Activated CD4-positive, alpha-beta T cell treated with anti-CD3 and anti-CD28 coated beads, Interleukin-2, amount 50 U/mL, for 4 hours (primary cell): Measurements from ENCODE around the gene PLOD2.

Experiments
- DNase-seq, 2 experiments: peaks; one replicate each; pipeline ENCODE4 v3.0.0-alpha.2; 2020

The PLOD2 gene

GRCh38 chr3:146092230-146092629, 68.8 kb downstream of the PLOD2 start:
- no peak for DNase-seq

- no peak for DNase-seq
Measured at GRCh38 chr3:146091397-146091796, 69.6 kb downstream of the PLOD2 start.

GRCh38 chr3:146090521-146090920, 70.5 kb downstream of the PLOD2 start:
- no peak for DNase-seq

GRCh38 chr3:146088840-146089239, 72.1 kb downstream of the PLOD2 start:
- DNase-seq: no peak

GRCh38 chr3:146087116-146087515, 73.9 kb downstream of the PLOD2 start:
- DNase-seq: no peak

GRCh38 chr3:146086211-146086610, 74.8 kb downstream of the PLOD2 start:
- DNase-seq: no peak

- DNase-seq: no peak
Measured at GRCh38 chr3:146085678-146086077, 75.3 kb downstream of the PLOD2 start.

- no peak for DNase-seq
Measured at GRCh38 chr3:146080578-146080977, 80.4 kb downstream of the PLOD2 start.

- DNase-seq: no peak
Measured at GRCh38 chr3:146078031-146078430, 83.0 kb downstream of the PLOD2 start.

- no peak for DNase-seq
Measured at GRCh38 chr3:146077181-146077580, 83.8 kb downstream of the PLOD2 start.

- DNase-seq: no peak
Measured at GRCh38 chr3:146072824-146073223, 88.2 kb downstream of the PLOD2 start.

- DNase-seq: no peak
Measured at GRCh38 chr3:146072061-146072460, 88.9 kb downstream of the PLOD2 start.

- no peak for DNase-seq
Measured at GRCh38 chr3:146071632-146072031, 89.4 kb downstream of the PLOD2 start.

- DNase-seq: no peak
Measured at GRCh38 chr3:146067048-146067447, 93.9 kb downstream of the PLOD2 start.

- DNase-seq: no peak
Measured at GRCh38 chr3:146065573-146066006, 95.4 kb downstream of the PLOD2 start.

GRCh38 chr3:146058241-146058640, 102.7 kb downstream of the PLOD2 start:
- DNase-seq: no peak

- DNase-seq: no peak
Measured at GRCh38 chr3:146052791-146053310, 108.1 kb downstream of the PLOD2 start.

- no peak for DNase-seq
Measured at GRCh38 chr3:146052056-146052790, 108.8 kb downstream of the PLOD2 start.

GRCh38 chr3:146050691-146051090, 110.3 kb downstream of the PLOD2 start:
- no peak for DNase-seq

GRCh38 chr3:146047485-146047884, 113.5 kb downstream of the PLOD2 start:
- DNase-seq: no peak

GRCh38 chr3:146044046-146044445, 116.9 kb downstream of the PLOD2 start:
- DNase-seq: no peak

- DNase-seq: no peak
Measured at GRCh38 chr3:146040630-146041029, 120.4 kb downstream of the PLOD2 start.

GRCh38 chr3:146037697-146038096, 123.3 kb downstream of the PLOD2 start:
- DNase-seq: no peak

GRCh38 chr3:146036281-146036680, 124.7 kb downstream of the PLOD2 start:
- DNase-seq: no peak

GRCh38 chr3:146035366-146035765, 125.6 kb downstream of the PLOD2 start:
- no peak for DNase-seq
